ENCODE measurements around the gene FIGN.

FIGN gene

DNA sequence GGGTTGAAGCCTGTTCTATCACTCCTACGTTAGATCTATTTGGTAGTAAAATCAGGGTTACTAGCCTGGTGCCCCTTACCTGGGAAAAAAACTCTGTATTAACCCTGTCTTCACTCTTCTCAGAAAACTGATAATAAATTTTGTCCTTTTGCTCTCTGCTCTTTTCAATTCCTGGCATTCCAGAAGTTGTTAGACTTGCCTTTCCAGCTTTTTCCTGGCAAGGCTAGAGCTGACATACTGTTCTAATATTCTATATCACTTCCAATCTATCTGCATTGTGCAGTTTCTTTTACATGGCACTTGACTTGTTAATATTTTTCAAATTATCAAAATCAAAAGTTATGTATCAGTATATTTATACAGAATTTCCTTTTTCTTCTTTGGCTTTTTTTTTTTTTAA lies 162.2 kb downstream of the FIGN start:
- no peaks in the 10 kb centered on the region for H3K4me1 ChIP-seq (ENCODE audit: insufficient read depth, insufficient read length)
- no peak for DNase-seq (ENCODE audit: low read depth, low spot score)
- no peak overlapping the region for H3K9ac ChIP-seq (ENCODE audit: insufficient read length, low read depth)
- no peaks in the 10 kb centered on the region for H3K27me3 ChIP-seq (ENCODE audit: insufficient read depth, insufficient read length)
- no peaks in the 10 kb centered on the region for H3K9me3 ChIP-seq (ENCODE audit: insufficient read depth, low read length)
- H3K36me3 ChIP-seq (ENCODE audit: insufficient read depth, insufficient read length, low read length): no peaks in the 10 kb centered on the region
- TF ChIP-seq ZNF274 (IDR thresholded peaks at IDR 0.05; ENCODE audit: low read depth, low read length) (no peak), YY1 (IDR thresholded peaks at IDR 0.05; ENCODE audit: insufficient read depth, insufficient read length) (no peak), SUZ12 (IDR thresholded peaks at IDR 0.05; ENCODE audit: extremely low read depth, insufficient read depth, insufficient read length) (no peak)
- H3K4me3 ChIP-seq (ENCODE audit: insufficient read length, low read depth): no peak overlapping the region

DNA sequence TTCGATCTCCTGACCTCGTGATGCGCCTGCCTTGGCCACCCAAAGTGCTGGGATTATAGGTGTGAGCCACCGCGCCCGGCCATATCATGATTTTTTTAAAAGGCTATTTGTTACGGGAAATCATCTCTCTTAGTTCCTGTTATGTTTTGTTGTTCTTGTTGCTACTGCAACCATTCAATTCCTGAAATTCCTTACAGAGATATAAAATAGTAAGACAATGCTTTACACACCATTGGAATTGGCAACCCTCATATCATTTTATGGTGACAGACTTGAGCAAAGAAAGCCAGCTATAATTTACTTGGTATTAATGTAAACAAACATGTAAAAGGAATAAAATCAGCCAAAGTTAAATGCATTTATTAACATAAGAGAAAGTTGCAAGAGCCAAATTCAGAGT lies 163.0 kb downstream of the FIGN start:
- no peak overlapping the region for H3K9ac ChIP-seq (ENCODE audit: insufficient read length, low read depth)
- H3K4me1 ChIP-seq (ENCODE audit: insufficient read depth, insufficient read length): no peaks in the 10 kb centered on the region

GRCh38 chr2:163571423-163572102 lies 164.2 kb downstream of the FIGN start:
- Histone ChIP-seq H3K4me3 (ENCODE audit: insufficient read length, low read depth) (no peak overlapping the region), H3K27me3 (ENCODE audit: insufficient read depth, insufficient read length) (no peaks in the 10 kb centered on the region), H3K9ac (ENCODE audit: insufficient read length, low read depth) (no peak overlapping the region), H3K9me3 (ENCODE audit: insufficient read depth, low read length) (no peaks in the 10 kb centered on the region), H3K4me1 (ENCODE audit: insufficient read depth, insufficient read length) (no peaks in the 10 kb centered on the region), H3K36me3 (ENCODE audit: insufficient read depth, insufficient read length, low read length) (no peaks in the 10 kb centered on the region)
- no peak for TF ChIP-seq SUZ12 (IDR thresholded peaks at IDR 0.05; ENCODE audit: extremely low read depth, insufficient read depth, insufficient read length)
- TF ChIP-seq ZNF274 (IDR thresholded peaks at IDR 0.05; ENCODE audit: low read depth, low read length): no peak
- TF ChIP-seq YY1 (IDR thresholded peaks at IDR 0.05; ENCODE audit: insufficient read depth, insufficient read length): no peak
- DNase-seq (ENCODE audit: low read depth, low spot score): no peak

More for the DNA sequence above, 163.0 kb downstream of the FIGN start:
- no peak overlapping the region for H3K4me3 ChIP-seq (ENCODE audit: insufficient read length, low read depth)
- DNase-seq (ENCODE audit: low read depth, low spot score): no peak
- H3K27me3 ChIP-seq (ENCODE audit: insufficient read depth, insufficient read length): no peaks in the 10 kb centered on the region
- H3K36me3 ChIP-seq (ENCODE audit: insufficient read depth, insufficient read length, low read length): no peaks in the 10 kb centered on the region
- H3K9me3 ChIP-seq (ENCODE audit: insufficient read depth, low read length): no peaks in the 10 kb centered on the region
- TF ChIP-seq SUZ12 (IDR thresholded peaks at IDR 0.05; ENCODE audit: extremely low read depth, insufficient read depth, insufficient read length) (no peak), ZNF274 (IDR thresholded peaks at IDR 0.05; ENCODE audit: low read depth, low read length) (no peak), YY1 (IDR thresholded peaks at IDR 0.05; ENCODE audit: insufficient read depth, insufficient read length) (no peak)

- Histone ChIP-seq H3K9ac (ENCODE audit: insufficient read length, low read depth) (no peak overlapping the region), H3K4me1 (ENCODE audit: insufficient read depth, insufficient read length) (no peaks in the 10 kb centered on the region), H3K36me3 (ENCODE audit: insufficient read depth, insufficient read length, low read length) (no peaks in the 10 kb centered on the region), H3K27me3 (ENCODE audit: insufficient read depth, insufficient read length) (no peaks in the 10 kb centered on the region), H3K4me3 (ENCODE audit: insufficient read length, low read depth) (no peak overlapping the region), H3K9me3 (ENCODE audit: insufficient read depth, low read length) (no peaks in the 10 kb centered on the region)
- DNase-seq (ENCODE audit: low read depth, low spot score): no peak
- no peak for TF ChIP-seq YY1 (IDR thresholded peaks at IDR 0.05; ENCODE audit: insufficient read depth, insufficient read length)
- TF ChIP-seq ZNF274 (IDR thresholded peaks at IDR 0.05; ENCODE audit: low read depth, low read length): no peak
- no peak for TF ChIP-seq SUZ12 (IDR thresholded peaks at IDR 0.05; ENCODE audit: extremely low read depth, insufficient read depth, insufficient read length)
Observed at GRCh38 chr2:163570391-163570790, 165.4 kb downstream of the FIGN start.

GRCh38 chr2:163565192-163565591 lies 170.6 kb downstream of the FIGN start:
- DNase-seq (ENCODE audit: low read depth, low spot score): no peak
- H3K4me1 ChIP-seq (ENCODE audit: insufficient read depth, insufficient read length): no peaks in the 10 kb centered on the region
- no peaks in the 10 kb centered on the region for H3K36me3 ChIP-seq (ENCODE audit: insufficient read depth, insufficient read length, low read length)
- H3K9ac ChIP-seq (ENCODE audit: insufficient read length, low read depth): no peak overlapping the region
- no peak overlapping the region for H3K4me3 ChIP-seq (ENCODE audit: insufficient read length, low read depth)
- no peaks in the 10 kb centered on the region for H3K27me3 ChIP-seq (ENCODE audit: insufficient read depth, insufficient read length)
- no peaks in the 10 kb centered on the region for H3K9me3 ChIP-seq (ENCODE audit: insufficient read depth, low read length)
- TF ChIP-seq YY1 (IDR thresholded peaks at IDR 0.05; ENCODE audit: insufficient read depth, insufficient read length) (no peak), SUZ12 (IDR thresholded peaks at IDR 0.05; ENCODE audit: extremely low read depth, insufficient read depth, insufficient read length) (no peak), ZNF274 (IDR thresholded peaks at IDR 0.05; ENCODE audit: low read depth, low read length) (no peak)

DNA sequence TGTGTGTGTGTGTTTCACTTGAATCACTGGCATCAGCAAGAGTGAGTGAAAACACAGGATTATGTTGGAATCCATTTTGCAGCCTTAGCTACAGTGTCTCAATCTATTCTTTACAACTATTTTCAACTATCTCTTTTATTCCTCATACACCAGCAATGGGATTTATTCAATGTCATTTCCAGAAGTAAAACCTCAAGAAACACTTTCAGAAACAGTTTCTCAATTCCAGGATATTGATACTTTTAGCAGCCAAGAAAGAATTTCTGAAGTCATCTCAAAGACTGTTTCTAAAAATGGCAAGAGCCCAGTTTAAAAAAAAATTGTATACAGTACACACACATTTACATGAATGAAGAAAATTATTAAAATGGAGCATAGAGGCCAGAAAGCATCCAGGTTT lies 171.6 kb downstream of the FIGN start:
- H3K36me3 ChIP-seq (ENCODE audit: insufficient read depth, insufficient read length, low read length): no peaks in the 10 kb centered on the region
- H3K9me3 ChIP-seq (ENCODE audit: insufficient read depth, low read length): no peaks in the 10 kb centered on the region
- DNase-seq (ENCODE audit: low read depth, low spot score): no peak
- no peaks in the 10 kb centered on the region for H3K27me3 ChIP-seq (ENCODE audit: insufficient read depth, insufficient read length)
- H3K4me3 ChIP-seq (ENCODE audit: insufficient read length, low read depth): no peak overlapping the region
- TF ChIP-seq ZNF274 (IDR thresholded peaks at IDR 0.05; ENCODE audit: low read depth, low read length) (no peak), YY1 (IDR thresholded peaks at IDR 0.05; ENCODE audit: insufficient read depth, insufficient read length) (no peak), SUZ12 (IDR thresholded peaks at IDR 0.05; ENCODE audit: extremely low read depth, insufficient read depth, insufficient read length) (no peak)
- no peak overlapping the region for H3K9ac ChIP-seq (ENCODE audit: insufficient read length, low read depth)
- H3K4me1 ChIP-seq (ENCODE audit: insufficient read depth, insufficient read length): no peaks in the 10 kb centered on the region

GRCh38 chr2:163563336-163563735 lies 172.5 kb downstream of the FIGN start:
- Histone ChIP-seq H3K9ac (ENCODE audit: insufficient read length, low read depth) (no peak overlapping the region), H3K36me3 (ENCODE audit: insufficient read depth, insufficient read length, low read length) (no peaks in the 10 kb centered on the region), H3K4me1 (ENCODE audit: insufficient read depth, insufficient read length) (no peaks in the 10 kb centered on the region), H3K4me3 (ENCODE audit: insufficient read length, low read depth) (no peak overlapping the region), H3K27me3 (ENCODE audit: insufficient read depth, insufficient read length) (no peaks in the 10 kb centered on the region), H3K9me3 (ENCODE audit: insufficient read depth, low read length) (no peaks in the 10 kb centered on the region)
- no peak for DNase-seq (ENCODE audit: low read depth, low spot score)
- TF ChIP-seq YY1 (IDR thresholded peaks at IDR 0.05; ENCODE audit: insufficient read depth, insufficient read length): no peak
- TF ChIP-seq SUZ12 (IDR thresholded peaks at IDR 0.05; ENCODE audit: extremely low read depth, insufficient read depth, insufficient read length): no peak
- TF ChIP-seq ZNF274 (IDR thresholded peaks at IDR 0.05; ENCODE audit: low read depth, low read length): no peak

Data from NT2/D1 (cell line).